ENCODE measurements around the gene FA2H.

FA2H gene

GRCh38 chr16:74721716-74722115 is 52.9 kb downstream of the FA2H start:
- DNase-seq = no peak

GRCh38 chr16:74720579-74720978 is 54.0 kb downstream of the FA2H start:
- DNase-seq = no peak

- no peak for DNase-seq
Measured at GRCh38 chr16:74718741-74719610, 55.6 kb downstream of the FA2H start.

GRCh38 chr16:74718140-74718539 is 56.5 kb downstream of the FA2H start:
- DNase-seq = no peak

GRCh38 chr16:74717367-74717766 is 57.3 kb downstream of the FA2H start:
- DNase-seq = no peak

GRCh38 chr16:74716355-74716754 is 58.3 kb downstream of the FA2H start:
- no peak for DNase-seq

GRCh38 chr16:74713876-74714275 is 60.7 kb downstream of the FA2H start:
- no peak for DNase-seq

GRCh38 chr16:74713325-74713724 is 61.3 kb downstream of the FA2H start:
- DNase-seq = no peak

GRCh38 chr16:74711938-74712337 is 62.7 kb downstream of the FA2H start:
- DNase-seq = no peak

GRCh38 chr16:74710401-74710800 is 64.2 kb downstream of the FA2H start:
- DNase-seq = no peak

- peak; percentile 17 to 51 for DNase-seq
Measured at GRCh38 chr16:74709441-74709877, 65.2 kb downstream of the FA2H start.

GRCh38 chr16:74700438-74701225 is 74.0 kb downstream of the FA2H start, which contains the start of gene MLKL:
MLKL (minus strand) TSS chr16:74700862; CDS start chr16:74695757, 5,105 bp downstream.
- no peak for DNase-seq

- DNase-seq = no peak
Measured at GRCh38 chr16:74700116-74700437, 74.5 kb downstream of the FA2H start.

- no peak for DNase-seq
Measured at GRCh38 chr16:74699666-74700065, 75.0 kb downstream of the FA2H start.

- DNase-seq = no peak
Measured at GRCh38 chr16:74698222-74698621, 76.4 kb downstream of the FA2H start.

- DNase-seq = peak; percentile 31 to 53
Measured at GRCh38 chr16:74695450-74696422, 78.9 kb downstream of the FA2H start.

GRCh38 chr16:74691093-74691855 is 83.3 kb downstream of the FA2H start:
- no peak for DNase-seq

- no peak for DNase-seq
Measured at GRCh38 chr16:74682556-74682955, 92.1 kb downstream of the FA2H start.

- no peak for DNase-seq
Measured at GRCh38 chr16:74680681-74681080, 93.9 kb downstream of the FA2H start.

- DNase-seq = no peak
Measured at GRCh38 chr16:74679983-74680382, 94.6 kb downstream of the FA2H start.

- DNase-seq = no peak
Measured at GRCh38 chr16:74677868-74678267, 96.8 kb downstream of the FA2H start.

- DNase-seq = no peak
Measured at GRCh38 chr16:74673876-74674275, 100.7 kb downstream of the FA2H start.

Measured in NCI-H1930 (cell line).